ENCODE data around the gene CRTC2.

CRTC2 gene

GRCh38 chr1:153977250-153978240, 19.1 kb upstream of the CRTC2 start, which contains the start of gene JTB:
Gene JTB, minus strand, starts transcription at chr1:153977674. Its CDS starts 422 bp downstream, at chr1:153977252.
- DNase-seq (ENCODE audit: extremely low read depth, insufficient read length), result peak; percentile 73
- H3K27me3 ChIP-seq (replicated peaks; ENCODE audit: control insufficient read depth, insufficient read depth, low read length), result no peaks in the 10 kb centered on the region
- H3K4me3 ChIP-seq (replicated peaks; ENCODE audit: low read depth, low read length), result peak within 1 kb of the TSS; percentile 97
- H3K36me3 ChIP-seq (ENCODE audit: control insufficient read depth, insufficient read depth, low read length), result peaks cover 22% of the 10 kb centered on the region
- no peak for TF ChIP-seq CTCF (IDR thresholded peaks at IDR 0.05; ENCODE audit: insufficient read depth, low read length, poor library complexity, severe bottlenecking)

- H3K4me3 ChIP-seq (replicated peaks; ENCODE audit: low read depth, low read length), result peak overlapping the region; percentile 97
- TF ChIP-seq CTCF (IDR thresholded peaks at IDR 0.05; ENCODE audit: insufficient read depth, low read length, poor library complexity, severe bottlenecking), result no peak
- peaks cover 24% of the 10 kb centered on the region for H3K36me3 ChIP-seq (ENCODE audit: control insufficient read depth, insufficient read depth, low read length)
- no peaks in the 10 kb centered on the region for H3K27me3 ChIP-seq (replicated peaks; ENCODE audit: control insufficient read depth, insufficient read depth, low read length)
- no peak for DNase-seq (ENCODE audit: extremely low read depth, insufficient read length)
These were observed 18.4 kb upstream of the CRTC2 start for GRCh38 chr1:153976819-153977249.

GRCh38 chr1:153973525-153973924, 15.1 kb upstream of the CRTC2 start:
- no peaks in the 10 kb centered on the region for H3K27me3 ChIP-seq (replicated peaks; ENCODE audit: control insufficient read depth, insufficient read depth, low read length)
- H3K36me3 ChIP-seq (ENCODE audit: control insufficient read depth, insufficient read depth, low read length), result peaks cover 24% of the 10 kb centered on the region
- TF ChIP-seq CTCF (IDR thresholded peaks at IDR 0.05; ENCODE audit: insufficient read depth, low read length, poor library complexity, severe bottlenecking), result no peak
- no peak overlapping the region for H3K4me3 ChIP-seq (replicated peaks; ENCODE audit: low read depth, low read length)
- no peak for DNase-seq (ENCODE audit: extremely low read depth, insufficient read length)

GRCh38 chr1:153973071-153973470, 14.7 kb upstream of the CRTC2 start:
- Histone ChIP-seq H3K4me3 (replicated peaks; ENCODE audit: low read depth, low read length) (no peak overlapping the region), H3K27me3 (replicated peaks; ENCODE audit: control insufficient read depth, insufficient read depth, low read length) (no peaks in the 10 kb centered on the region), H3K36me3 (ENCODE audit: control insufficient read depth, insufficient read depth, low read length) (peaks cover 24% of the 10 kb centered on the region)
- no peak for TF ChIP-seq CTCF (IDR thresholded peaks at IDR 0.05; ENCODE audit: insufficient read depth, low read length, poor library complexity, severe bottlenecking)
- no peak for DNase-seq (ENCODE audit: extremely low read depth, insufficient read length)

- DNase-seq (ENCODE audit: extremely low read depth, insufficient read length), result no peak
- H3K27me3 ChIP-seq (replicated peaks; ENCODE audit: control insufficient read depth, insufficient read depth, low read length), result no peaks in the 10 kb centered on the region
- TF ChIP-seq CTCF (IDR thresholded peaks at IDR 0.05; ENCODE audit: insufficient read depth, low read length, poor library complexity, severe bottlenecking), result no peak
- no peak overlapping the region for H3K4me3 ChIP-seq (replicated peaks; ENCODE audit: low read depth, low read length)
- H3K36me3 ChIP-seq (ENCODE audit: control insufficient read depth, insufficient read depth, low read length), result peaks cover 21% of the 10 kb centered on the region
These were observed 11.9 kb upstream of the CRTC2 start for GRCh38 chr1:153970346-153970745.
